SK-N-SH (cell line): ENCODE data around the gene LMBR1L. TPM values are rescaled to one million over a fixed set of nuclear protein-coding genes. Genes with fewer than 3 reads are reported as not detected.

Experiments
- CTCF ChIA-PET: fragments of 300-600, 350-600 bp; formaldehyde crosslinking; extraction: SDS; loops from one replicate; lab custom pipeline; 2021; lab: Yijun Ruan, JAX
- POLR2A ChIA-PET: fragments of 350-600 bp; sonication (Branson Sonifier 250); formaldehyde crosslinking; extraction: SDS; loops from one replicate; lab custom pipeline; 2020; ENCODE audit warnings: antibody characterized with exemption, inconsistent platforms; lab: Yijun Ruan, JAX
- DNase-seq: peaks from one replicate; pipeline ENCODE4 v3.0.0; 2012
- H2AFZ ChIP-seq: fragments of 200-600 bp; sonication (generic); 2 replicates; pipeline ENCODE4 v1.8.1; 2016; ENCODE audit warnings: antibody characterized with exemption, mild to moderate bottlenecking, low read depth
- H3F3A ChIP-seq: fragments of 200-600 bp; sonication (generic); replicated peaks from 2 replicates; pipeline ENCODE3; 2016; ENCODE audit warnings: antibody characterized with exemption, mild to moderate bottlenecking; ENCODE audit not compliant: insufficient read depth
- H3K27ac ChIP-seq, 2 experiments: fragments of 200-500 bp in 1 of 2; fragments of 200-600 bp in 1 of 2; sonication (Bioruptor generic) in 1 of 2; sonication (generic), shearing (Covaris generic) in 1 of 2; 2 replicates each; pipeline versions ENCODE4 v1.5.1 to v1.6.1; 2014 to 2016; ENCODE audit warnings: low read depth in 2 of 2, inconsistent platforms in 1 of 2, low read length in 1 of 2, mild to moderate bottlenecking in 1 of 2, mixed read lengths in 1 of 2
- H3K27me3 ChIP-seq: fragments of 200-600 bp; sonication (generic), shearing (Covaris generic); 2 replicates; pipeline ENCODE4 v1.6.1; 2016; ENCODE audit warnings: mixed run types; ENCODE audit not compliant: insufficient read depth
- H3K36me3 ChIP-seq, 2 experiments: fragments of 200-500 bp in 1 of 2; fragments of 200-600 bp in 1 of 2; sonication (Bioruptor generic) in 1 of 2; sonication (generic) in 1 of 2; replicated peaks in 1 of 2; 2 replicates each; pipeline versions ENCODE3 to v1.5.1; 2014 to 2016; ENCODE audit warnings: low read length in 1 of 2, mild to moderate bottlenecking in 1 of 2; ENCODE audit not compliant: insufficient read depth in 2 of 2, control insufficient read depth in 1 of 2
- H3K4me1 ChIP-seq, 2 experiments: fragments of 200-500 bp in 1 of 2; fragments of 200-600 bp in 1 of 2; sonication (Bioruptor generic) in 1 of 2; sonication (generic), shearing (Covaris generic) in 1 of 2; 2 replicates each; pipeline versions ENCODE4 v1.5.1 to v1.6.1; 2014 to 2016; ENCODE audit warnings: low read depth in 1 of 2, low read length in 1 of 2, mixed run types in 1 of 2; ENCODE audit not compliant: insufficient read depth in 2 of 2, control insufficient read depth in 1 of 2
- H3K4me2 ChIP-seq: fragments of 200-600 bp; sonication (generic), shearing (Covaris generic); 2 replicates; pipeline ENCODE4 v1.6.1; 2017; ENCODE audit warnings: mixed run types
- H3K4me3 ChIP-seq, 2 experiments: fragments of 200-500 bp in 1 of 2; fragments of 200-600 bp in 1 of 2; sonication (Bioruptor generic) in 1 of 2; sonication (generic), shearing (Covaris generic) in 1 of 2; 2 replicates each; pipeline versions ENCODE4 v1.5.1 to v1.8.1; 2014 to 2016; ENCODE audit warnings: low read depth in 2 of 2, inconsistent platforms in 1 of 2, low read length in 1 of 2, mild to moderate bottlenecking in 1 of 2, mixed read lengths in 1 of 2, moderate library complexity in 1 of 2
- H3K79me2 ChIP-seq: fragments of 200-600 bp; sonication (generic); 2 replicates; pipeline ENCODE4 v1.8.1; 2017; ENCODE audit warnings: mild to moderate bottlenecking; ENCODE audit not compliant: insufficient read depth
- H3K9ac ChIP-seq: fragments of 200-600 bp; sonication (generic); 2 replicates; pipeline ENCODE4 v1.6.1; 2017; ENCODE audit warnings: mixed run types
- H3K9me2 ChIP-seq: fragments of 200-600 bp; sonication (generic); 2 replicates; pipeline ENCODE4 v1.6.1; 2017; ENCODE audit warnings: mixed run types
- H3K9me3 ChIP-seq: fragments of 200-600 bp; sonication (generic); 2 replicates; pipeline ENCODE4 v1.6.1; 2017; ENCODE audit warnings: mixed run types, mild to moderate bottlenecking, moderate library complexity
- H4K20me1 ChIP-seq: fragments of 200-600 bp; sonication (generic); 2 replicates; pipeline ENCODE4 v1.6.1; 2017; ENCODE audit warnings: mild to moderate bottlenecking, mixed run types; ENCODE audit not compliant: insufficient read depth
- EP300 ChIP-seq, 2 experiments: IDR thresholded peaks; 2 replicates each; pipeline versions ENCODE4 v1.4.0 to v1.6.1; 2012; ENCODE audit warnings: borderline replicate concordance in 1 of 2, low read depth in 1 of 2, low read length in 1 of 2
- FOSL2 ChIP-seq: IDR thresholded peaks from 2 replicates; pipeline ENCODE4 v1.4.0; 2012; ENCODE audit warnings: low read depth, mild to moderate bottlenecking, moderate library complexity, borderline replicate concordance
- FOXM1 ChIP-seq: IDR thresholded peaks from 2 replicates; pipeline ENCODE4 v1.4.0; 2012; ENCODE audit warnings: low read depth, mild to moderate bottlenecking
- GABPA ChIP-seq: IDR thresholded peaks from 2 replicates; pipeline ENCODE4 v1.4.0; 2012; ENCODE audit warnings: low read depth, mild to moderate bottlenecking
- GATA2 ChIP-seq: sonication (generic); formaldehyde crosslinking; IDR thresholded peaks from 2 replicates; pipeline ENCODE4 v1.5.0; 2020; ENCODE audit warnings: mild to moderate bottlenecking, missing genetic modification reagents
- NFIC ChIP-seq: IDR thresholded peaks from 2 replicates; pipeline ENCODE4 v1.4.0; 2012; ENCODE audit warnings: borderline replicate concordance
- SIN3A ChIP-seq: IDR thresholded peaks from 2 replicates; pipeline ENCODE4 v1.6.1; 2012; ENCODE audit warnings: low read depth, mild to moderate bottlenecking, low read length, moderate library complexity, borderline replicate concordance
- TEAD4 ChIP-seq: IDR thresholded peaks from 2 replicates; pipeline ENCODE4 v1.4.0; 2012; ENCODE audit warnings: mild to moderate bottlenecking, borderline replicate concordance; ENCODE audit not compliant: insufficient read depth
- YY1 ChIP-seq: IDR thresholded peaks from 2 replicates; pipeline ENCODE4 v1.4.0; 2012; ENCODE audit warnings: low read depth, mild to moderate bottlenecking
- WGBS: methylation state at CpG from one replicate; pipeline ENCODE4 v1.1.6; 2017; ENCODE audit warnings: low lambda C conversion rate; 5-methylcytosine and 5-hydroxymethylcytosine counted together
- polyA plus RNA-seq, 3 experiments: library from polyadenylated mRNA; depleted of rRNA; stranded (reverse); fragments of >200 nt; gene quantifications; 2 replicates each; pipeline ENCODE4 v1.2.3, GENCODE V29; 2012
- TF ChIP-seq, protein P1 (sequence below): IDR thresholded peaks from 2 replicates; pipeline ENCODE4 v1.4.0; 2012; ENCODE audit warnings: low read depth, borderline replicate concordance

The LMBR1L gene
- polyA plus RNA-seq, 1 of the 3 experiments (the other 2 are of a cell fraction): 61.4 TPM

DNA sequence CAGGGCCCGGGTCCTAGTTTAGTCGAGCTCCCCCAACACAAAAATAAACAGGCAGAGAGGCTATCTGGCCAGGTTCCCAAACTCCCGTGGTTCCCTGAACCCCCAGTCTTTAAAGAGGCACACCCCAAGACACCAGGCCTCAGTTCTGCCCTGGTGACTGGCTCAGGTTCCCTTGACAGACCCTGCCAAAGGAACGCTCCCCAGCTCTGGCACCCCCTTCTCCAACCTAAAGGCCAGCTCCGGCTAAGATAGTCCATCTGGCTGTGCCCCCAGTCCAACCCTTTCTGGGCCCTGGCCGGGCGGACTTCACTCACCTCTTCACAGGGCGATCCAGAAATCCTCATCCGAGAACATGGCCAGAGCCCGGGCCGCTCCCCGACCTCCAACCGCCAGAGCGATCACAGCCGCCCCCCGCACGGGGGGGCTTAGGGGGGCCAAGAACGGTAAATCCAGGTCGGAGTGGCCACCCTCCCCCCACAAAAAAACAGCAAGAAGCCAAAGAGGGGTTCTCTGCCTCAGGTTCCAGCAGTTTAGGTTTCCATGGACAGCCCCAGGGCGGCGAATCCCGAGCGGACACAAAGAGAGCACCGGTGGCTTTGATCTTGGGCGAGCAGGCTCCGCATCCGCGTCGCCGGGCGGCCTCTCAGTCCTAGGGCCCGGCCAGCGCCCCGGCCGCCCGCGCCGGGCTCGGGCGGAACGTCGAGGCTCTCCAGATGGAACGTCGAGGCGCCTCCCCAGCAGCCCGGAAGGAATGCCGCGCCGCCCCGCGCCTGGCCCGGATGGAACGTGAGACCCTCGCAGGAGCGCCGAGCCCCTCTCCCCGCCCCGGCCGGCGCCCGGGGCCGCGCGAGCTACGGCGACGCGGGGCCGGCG is 51.1 kb downstream of the LMBR1L start:
- H3K4me2 ChIP-seq: peak overlapping the region; percentile 96
- H3K4me3 ChIP-seq: peak overlapping the region; percentile 90 to 96
- H3K79me2 ChIP-seq: peaks cover 70% of the 10 kb centered on the region
- no peak overlapping the region for H2AFZ ChIP-seq
- H4K20me1 ChIP-seq: peaks cover 46% of the 10 kb centered on the region
- peak; percentile 36 for DNase-seq
- no peaks in the 10 kb centered on the region for H3K9me3 ChIP-seq
- H3F3A ChIP-seq: peaks cover 9% of the 10 kb centered on the region
- TF ChIP-seq YY1 (0 out of 2 replicates have a peak, but pooled peaks have one; percentile 18), GABPA (no peak)
- peak overlapping the region; percentile 98 for H3K9ac ChIP-seq
- H3K27me3 ChIP-seq: no peaks in the 10 kb centered on the region
- peaks cover 7 to 9% of the 10 kb centered on the region in 2 experiments for H3K36me3 ChIP-seq
- H3K4me1 ChIP-seq: peaks cover 17 to 39% of the 10 kb centered on the region in 2 experiments; a peak in 3 of 4 replicates
- no peaks in the 10 kb centered on the region for H3K9me2 ChIP-seq
- H3K27ac ChIP-seq: peak overlapping the region; percentile 93 to 97
- POLR2A ChIA-PET: interaction anchor here (0.9 to 1.2 kb wide), 4 partner anchors 51 to 129 kb away, joined by 3 to 8 read pairs (median 3); partner anchors contain the start of genes LMBR1L and TUBA1B
- CTCF ChIA-PET: interaction anchor here (1.0 to 8.1 kb wide), 9 partner anchors 15 to 283 kb away, joined by 3 to 49 read pairs (median 5); no protein-coding TSS in a partner anchor
- WGBS: under 1% methylated on average over 30 of the region's 70 CpGs

DNA sequence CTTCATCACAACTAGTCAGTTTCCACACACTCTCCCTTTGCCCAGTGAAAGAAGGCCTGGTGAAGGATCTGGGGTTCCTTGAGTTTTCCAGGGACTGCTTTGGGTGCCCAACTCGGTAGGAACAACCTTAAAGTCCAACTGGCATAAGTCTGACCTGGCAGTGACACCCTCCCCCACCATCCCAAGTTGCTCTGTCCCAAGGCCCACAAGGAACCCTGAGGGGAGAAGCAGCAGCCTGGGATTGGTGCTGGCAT is 51.7 kb downstream of the LMBR1L start:
- Histone ChIP-seq H3F3A (peaks cover 9% of the 10 kb centered on the region), H2AFZ (no peak overlapping the region), H3K27ac (peak overlapping the region; percentile 13 to 97; a peak in 2 of 4 replicates), H4K20me1 (peaks cover 51% of the 10 kb centered on the region), H3K27me3 (no peaks in the 10 kb centered on the region), H3K4me3 (peak overlapping the region; percentile 90 to 96), H3K9ac (peak overlapping the region; percentile 98), H3K4me2 (peak overlapping the region; percentile 96), H3K79me2 (peaks cover 76% of the 10 kb centered on the region), H3K9me2 (no peaks in the 10 kb centered on the region), H3K4me1 (peaks cover 17 to 39% of the 10 kb centered on the region in 2 experiments; a peak in 3 of 4 replicates), H3K36me3 (peaks cover 11 to 15% of the 10 kb centered on the region in 2 experiments), H3K9me3 (no peaks in the 10 kb centered on the region)
- DNase-seq: no peak
- WGBS: 0% methylated on average over 1 of the region's 1 CpG
- ChIA-PET POLR2A (no interaction called here), CTCF (interaction anchor here (1.3 to 8.1 kb wide), 6 partner anchors 14 to 283 kb away, joined by 3 to 49 read pairs (median 6); no protein-coding TSS in a partner anchor)
- TF ChIP-seq FOXM1 (no peak), NFIC (no peak), EP300 (IDR thresholded peaks at IDR 0.05; ENCODE audit: borderline replicate concordance in 1 of 2, low read depth in 1 of 2, low read length in 1 of 2) (no peak)
- TF ChIP-seq, protein P1, sequence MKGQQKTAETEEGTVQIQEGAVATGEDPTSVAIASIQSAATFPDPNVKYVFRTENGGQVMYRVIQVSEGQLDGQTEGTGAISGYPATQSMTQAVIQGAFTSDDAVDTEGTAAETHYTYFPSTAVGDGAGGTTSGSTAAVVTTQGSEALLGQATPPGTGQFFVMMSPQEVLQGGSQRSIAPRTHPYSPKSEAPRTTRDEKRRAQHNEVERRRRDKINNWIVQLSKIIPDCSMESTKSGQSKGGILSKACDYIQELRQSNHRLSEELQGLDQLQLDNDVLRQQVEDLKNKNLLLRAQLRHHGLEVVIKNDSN: no peak

DNA sequence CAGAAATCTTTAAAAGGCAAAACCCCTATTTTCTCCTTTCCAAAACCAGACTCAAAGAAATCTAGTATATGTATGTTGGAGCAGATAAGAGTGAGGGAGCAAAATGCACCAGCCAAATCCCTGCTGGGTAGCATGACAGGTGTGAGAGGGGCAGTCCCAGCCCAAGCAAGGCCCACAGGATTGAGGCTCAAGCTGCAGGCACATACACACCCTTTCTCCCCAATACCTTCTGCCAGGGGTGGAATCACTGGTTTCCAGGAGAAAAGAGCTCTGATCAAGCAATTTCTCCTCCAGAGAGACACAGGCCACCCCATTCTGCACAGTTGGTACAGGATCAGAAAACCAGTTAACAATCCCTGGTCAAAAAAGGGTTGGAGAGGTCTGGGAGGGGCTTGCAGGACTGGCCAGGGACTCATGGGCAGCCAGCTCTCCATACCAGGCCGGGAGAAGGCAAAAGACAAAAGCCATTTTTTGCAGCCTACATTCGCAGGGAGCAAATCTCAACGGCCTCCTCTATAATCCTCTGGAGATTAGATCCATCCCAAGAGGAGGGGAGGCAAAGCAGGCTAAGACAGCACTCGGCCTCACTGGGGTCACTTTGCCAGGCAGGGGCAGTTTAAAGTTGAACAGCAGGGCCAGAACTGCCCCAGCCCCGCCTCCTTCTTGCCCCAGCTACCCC is 52.1 kb downstream of the LMBR1L start:
- H3K4me3 ChIP-seq: peak overlapping the region; percentile 90 to 96
- H3K27me3 ChIP-seq: no peaks in the 10 kb centered on the region
- peaks cover 80% of the 10 kb centered on the region for H3K79me2 ChIP-seq
- POLR2A ChIA-PET: no interaction called here
- peak overlapping the region; percentile 13; a peak in 2 of 4 replicates for H3K27ac ChIP-seq
- WGBS: 18% methylated on average over 4 of the region's 5 CpGs
- peak overlapping the region; percentile 98 for H3K9ac ChIP-seq
- H3K9me2 ChIP-seq: no peaks in the 10 kb centered on the region
- no peak overlapping the region for H2AFZ ChIP-seq
- H3K36me3 ChIP-seq: peaks cover 16 to 20% of the 10 kb centered on the region in 2 experiments
- H4K20me1 ChIP-seq: peaks cover 56% of the 10 kb centered on the region
- no peak for TF ChIP-seq FOSL2
- TF ChIP-seq TEAD4: no peak
- TF ChIP-seq SIN3A: 0 out of 2 replicates have a peak, but pooled peaks have one; percentile 1
- no peak for TF ChIP-seq GATA2 (CRISPR knock-in tag)
- H3K4me2 ChIP-seq: peak overlapping the region; percentile 96
- peak; percentile 27 for DNase-seq
- CTCF ChIA-PET: interaction anchor here (0.8 to 8.1 kb wide), 10 partner anchors 14 to 284 kb away, joined by 3 to 49 read pairs (median 4); partner anchors contain the start of gene DDN
- H3K4me1 ChIP-seq: peaks cover 17 to 39% of the 10 kb centered on the region in 2 experiments; a peak in 3 of 4 replicates
- H3K9me3 ChIP-seq: no peaks in the 10 kb centered on the region
- H3F3A ChIP-seq: peaks cover 12% of the 10 kb centered on the region
